ENCODE measurements around the gene PSMB7. TPM values are rescaled to one million over a fixed set of nuclear protein-coding genes. Genes with fewer than 3 reads are reported as not detected.
A peak's percentile ranks its signal among the peaks of the same experiment; 100 is the strongest.

Gene PSMB7
- total RNA-seq, 5 donors from 2014 or later (not counting 1 experiment from before 2014, with no cell fraction given) = 62.6 to 75.8 (median 68.6) TPM

- peaks cover 48 to 77% (median 67%) of the 10 kb centered on the region in 3 donors for H3K4me1 Mint-ChIP-seq
- Histone ChIP-seq H3K4me1 (ENCODE audit: control insufficient read depth in 1 of 2, extremely low read depth in 1 of 2, insufficient read depth in 2 of 2, low read length in 2 of 2) (no peaks in the 10 kb centered on the region), H3K27me3 (replicated peaks in 1 of 2; ENCODE audit: control insufficient read depth in 2 of 2, extremely low read depth in 1 of 2, insufficient read depth in 2 of 2, low read length in 1 of 2) (no peaks in the 10 kb centered on the region), H3K36me3 (ENCODE audit: control insufficient read depth in 2 of 2, extremely low read depth in 1 of 2, insufficient read depth in 1 of 2, low read length in 1 of 2) (peaks cover 3 to 18% of the 10 kb centered on the region in 2 donors), H3K27ac (ENCODE audit: low read length) (no peak overlapping the region), H3K4me3 (ENCODE audit: control insufficient read depth in 1 of 2, extremely low read depth in 1 of 2, low read length in 1 of 2) (no peak overlapping the region), H3K9me3 (no peaks in the 10 kb centered on the region)
- H3K4me3 Mint-ChIP-seq = no peak overlapping the region
- peaks cover 0 to under 1% (median 0%) of the 10 kb centered on the region in 3 donors for H3K9me3 Mint-ChIP-seq
- 100% methylated on average over 1 of the region's 3 CpGs for WGBS (ENCODE audit: insufficient coverage)
- DNase-seq (no peak), ATAC-seq (replicated peaks in 1 of 4) (no peak)
- H3K27ac Mint-ChIP-seq = peak overlapping the region in 1 of 2 donors; percentile 1
- POLR2A ChIA-PET = no interaction called here
- H3K36me3 Mint-ChIP-seq = peaks cover 22% of the 10 kb centered on the region
- CTCF ChIA-PET = no interaction called here
- H3K27me3 Mint-ChIP-seq = no peaks in the 10 kb centered on the region
These were observed 46.5 kb downstream of the PSMB7 start for GRCh38 chr9:124368692-124369091.

DNA sequence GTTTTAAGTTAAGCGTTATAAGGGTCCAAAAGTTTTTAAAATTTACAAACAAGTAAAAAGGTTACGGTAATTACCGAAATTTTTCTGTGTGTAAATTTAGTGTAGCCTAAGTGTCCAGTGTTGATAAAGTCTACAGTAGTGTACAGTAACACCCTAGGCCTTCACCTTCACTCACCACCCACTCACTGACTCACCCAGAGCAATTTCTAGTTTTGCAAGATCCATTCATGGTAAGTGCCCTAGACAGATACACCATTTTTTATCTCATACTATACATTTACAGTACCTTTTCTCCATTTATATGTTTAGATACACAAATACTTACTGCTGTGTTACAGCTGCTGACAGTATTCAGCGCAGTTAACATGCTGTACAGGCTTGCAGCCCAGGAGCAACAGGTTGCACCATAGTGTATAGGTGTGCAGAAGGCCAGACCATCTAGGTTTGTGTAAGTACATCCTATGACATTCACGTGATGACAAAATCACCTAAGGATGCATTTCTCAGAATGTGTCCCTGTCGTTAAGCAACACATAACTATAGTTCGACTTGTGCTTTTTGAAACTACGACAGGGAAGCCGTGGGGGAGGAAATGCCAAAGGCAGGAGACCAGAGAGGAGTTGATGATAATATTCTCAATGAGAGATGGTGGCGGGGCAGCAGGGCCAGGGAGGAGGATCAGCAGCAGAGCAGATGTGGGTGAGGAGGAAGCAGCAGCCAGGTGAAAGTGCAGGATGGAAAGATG is 48.6 kb downstream of the PSMB7 start:
- Mint-ChIP-seq H3K9me3 (no peaks in the 10 kb centered on the region), H3K4me3 (no peak overlapping the region), H3K4me1 (peaks cover 47 to 75% (median 61%) of the 10 kb centered on the region in 3 donors), H3K27ac (no peak overlapping the region), H3K27me3 (no peaks in the 10 kb centered on the region), H3K36me3 (peaks cover 19% of the 10 kb centered on the region)
- Histone ChIP-seq H3K9me3 (no peaks in the 10 kb centered on the region), H3K27ac (ENCODE audit: low read length) (no peak overlapping the region), H3K4me3 (ENCODE audit: control insufficient read depth in 1 of 2, extremely low read depth in 1 of 2, low read length in 1 of 2) (no peak overlapping the region), H3K4me1 (ENCODE audit: control insufficient read depth in 1 of 2, extremely low read depth in 1 of 2, insufficient read depth in 2 of 2, low read length in 2 of 2) (no peaks in the 10 kb centered on the region), H3K36me3 (ENCODE audit: control insufficient read depth in 2 of 2, extremely low read depth in 1 of 2, insufficient read depth in 1 of 2, low read length in 1 of 2) (peaks cover 8 to 22% of the 10 kb centered on the region in 2 donors), H3K27me3 (replicated peaks in 1 of 2; ENCODE audit: control insufficient read depth in 2 of 2, extremely low read depth in 1 of 2, insufficient read depth in 2 of 2, low read length in 1 of 2) (no peaks in the 10 kb centered on the region)
- no peak for DNase-seq
- WGBS (ENCODE audit: insufficient coverage) = 96% methylated on average over 6 of the region's 10 CpGs
- POLR2A ChIA-PET = interaction anchor here in 1 of 2 donors (0.6 kb wide), 1 partner anchor 712 kb away, joined by 3 read pairs; no protein-coding TSS in a partner anchor
- ATAC-seq (replicated peaks in 1 of 4) = no peak
- CTCF ChIA-PET = no interaction called here

DNA sequence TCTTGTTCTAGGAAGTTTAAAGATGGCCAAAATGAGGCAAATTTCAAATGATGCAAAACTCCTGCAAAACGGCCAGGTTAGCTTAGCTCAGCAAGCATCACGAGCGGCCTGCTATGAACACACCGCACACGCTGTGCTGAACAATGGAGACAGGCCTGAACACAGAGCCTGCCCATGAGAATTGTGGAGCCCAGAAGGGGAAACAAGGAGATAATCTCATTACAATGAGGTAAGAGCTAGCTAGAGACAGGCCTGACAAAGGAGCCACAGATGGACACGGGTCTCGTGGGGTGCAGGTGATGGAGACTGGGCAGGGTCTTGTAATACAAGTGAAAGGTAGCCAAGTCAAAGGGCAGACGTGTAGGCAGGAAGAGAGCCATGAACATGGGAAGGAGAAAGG is 50.2 kb downstream of the PSMB7 start:
- POLR2A ChIA-PET = no interaction called here

DNA sequence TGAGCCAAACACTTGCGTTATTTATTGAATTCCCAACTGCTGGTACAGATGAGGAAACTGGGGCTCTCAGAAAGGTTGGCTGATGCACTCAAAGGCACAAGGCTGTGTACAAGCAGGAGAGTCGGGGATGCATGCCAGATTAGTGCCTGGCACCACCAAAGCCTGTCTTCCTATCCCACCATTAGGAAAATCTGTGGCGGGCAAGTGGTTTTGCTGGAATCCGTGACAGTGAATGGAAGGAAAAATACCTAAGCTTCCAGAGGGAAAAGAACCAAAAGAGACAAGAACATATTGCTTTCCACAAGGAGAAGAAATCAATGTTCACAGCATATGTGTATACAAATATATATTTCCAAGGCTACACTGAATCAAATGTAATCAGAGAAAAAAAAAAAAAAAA is 51.1 kb downstream of the PSMB7 start:
- Mint-ChIP-seq H3K27ac (no peak overlapping the region), H3K36me3 (peaks cover 19% of the 10 kb centered on the region), H3K9me3 (no peaks in the 10 kb centered on the region), H3K4me3 (no peak overlapping the region), H3K27me3 (no peaks in the 10 kb centered on the region), H3K4me1 (peaks cover 61 to 75% (median 69%) of the 10 kb centered on the region in 3 donors)
- no peaks in the 10 kb centered on the region for H3K9me3 ChIP-seq
- H3K4me1 ChIP-seq (ENCODE audit: control insufficient read depth in 1 of 2, extremely low read depth in 1 of 2, insufficient read depth in 2 of 2, low read length in 2 of 2) = peaks cover 0 to 7% of the 10 kb centered on the region in 2 experiments
- H3K4me3 ChIP-seq (ENCODE audit: control insufficient read depth in 1 of 2, extremely low read depth in 1 of 2, low read length in 1 of 2) = no peak overlapping the region
- H3K27ac ChIP-seq (ENCODE audit: low read length) = no peak overlapping the region
- ChIA-PET CTCF (no interaction called here), POLR2A (no interaction called here)
- H3K27me3 ChIP-seq (replicated peaks in 1 of 2; ENCODE audit: control insufficient read depth in 2 of 2, extremely low read depth in 1 of 2, insufficient read depth in 2 of 2, low read length in 1 of 2) = no peaks in the 10 kb centered on the region
- no peak for DNase-seq
- no CpG with 5 or more reads among the region's 4 CpGs for WGBS (ENCODE audit: insufficient coverage)
- no peak for ATAC-seq (replicated peaks in 1 of 4)
- H3K36me3 ChIP-seq (ENCODE audit: control insufficient read depth in 2 of 2, extremely low read depth in 1 of 2, insufficient read depth in 1 of 2, low read length in 1 of 2) = peaks cover 10 to 22% of the 10 kb centered on the region in 2 donors

More for the DNA sequence above, 50.2 kb downstream of the PSMB7 start:
- peaks cover 0 to 7% of the 10 kb centered on the region in 2 experiments for H3K4me1 ChIP-seq (ENCODE audit: control insufficient read depth in 1 of 2, extremely low read depth in 1 of 2, insufficient read depth in 2 of 2, low read length in 2 of 2)
- no peaks in the 10 kb centered on the region for H3K9me3 ChIP-seq
- DNase-seq (no peak), ATAC-seq (replicated peaks in 1 of 4) (no peak)
- H3K36me3 Mint-ChIP-seq = peaks cover 19% of the 10 kb centered on the region
- no peak overlapping the region for H3K27ac ChIP-seq (ENCODE audit: low read length)
- 93% methylated on average over 8 of the region's 8 CpGs for WGBS (ENCODE audit: insufficient coverage)
- H3K9me3 Mint-ChIP-seq = no peaks in the 10 kb centered on the region
- no peak overlapping the region for H3K4me3 Mint-ChIP-seq
- no peaks in the 10 kb centered on the region for H3K27me3 Mint-ChIP-seq
- H3K4me3 ChIP-seq (ENCODE audit: control insufficient read depth in 1 of 2, extremely low read depth in 1 of 2, low read length in 1 of 2) = no peak overlapping the region
- CTCF ChIA-PET = no interaction called here
- peaks cover 10 to 22% of the 10 kb centered on the region in 2 donors for H3K36me3 ChIP-seq (ENCODE audit: control insufficient read depth in 2 of 2, extremely low read depth in 1 of 2, insufficient read depth in 1 of 2, low read length in 1 of 2)
- H3K4me1 Mint-ChIP-seq = peaks cover 53 to 76% (median 67%) of the 10 kb centered on the region in 3 donors
- no peak overlapping the region for H3K27ac Mint-ChIP-seq
- no peaks in the 10 kb centered on the region for H3K27me3 ChIP-seq (replicated peaks in 1 of 2; ENCODE audit: control insufficient read depth in 2 of 2, extremely low read depth in 1 of 2, insufficient read depth in 2 of 2, low read length in 1 of 2)

- peak overlapping the region in 1 of 2 donors; percentile 1 for H3K27ac Mint-ChIP-seq
- POLR2A ChIA-PET = no interaction called here
These were observed 51.7 kb downstream of the PSMB7 start for GRCh38 chr9:124363326-124364096.

GRCh38 chr9:124361128-124361527 is 54.1 kb downstream of the PSMB7 start:
- Histone ChIP-seq H3K36me3 (ENCODE audit: control insufficient read depth in 2 of 2, extremely low read depth in 1 of 2, insufficient read depth in 1 of 2, low read length in 1 of 2) (peaks cover 8 to 19% of the 10 kb centered on the region in 2 donors), H3K4me3 (ENCODE audit: control insufficient read depth in 1 of 2, extremely low read depth in 1 of 2, low read length in 1 of 2) (no peak overlapping the region), H3K27me3 (replicated peaks in 1 of 2; ENCODE audit: control insufficient read depth in 2 of 2, extremely low read depth in 1 of 2, insufficient read depth in 2 of 2, low read length in 1 of 2) (no peaks in the 10 kb centered on the region), H3K4me1 (ENCODE audit: control insufficient read depth in 1 of 2, extremely low read depth in 1 of 2, insufficient read depth in 2 of 2, low read length in 2 of 2) (peaks cover 0 to 20% of the 10 kb centered on the region in 2 experiments), H3K9me3 (no peaks in the 10 kb centered on the region), H3K27ac (ENCODE audit: low read length) (no peak overlapping the region)
- Mint-ChIP-seq H3K27me3 (no peaks in the 10 kb centered on the region), H3K4me3 (no peak overlapping the region), H3K4me1 (peaks cover 65 to 78% (median 70%) of the 10 kb centered on the region in 3 donors), H3K27ac (no peak overlapping the region), H3K9me3 (no peaks in the 10 kb centered on the region), H3K36me3 (peaks cover 21% of the 10 kb centered on the region)
- no peak for DNase-seq
- ChIA-PET POLR2A (no interaction called here), CTCF (no interaction called here)
- no peak for ATAC-seq (replicated peaks in 1 of 4)
- WGBS (ENCODE audit: insufficient coverage) = 100% methylated on average over 2 of the region's 8 CpGs

More at GRCh38 chr9:124363326-124364096, 51.7 kb downstream of the PSMB7 start:
- Histone ChIP-seq H3K36me3 (ENCODE audit: control insufficient read depth in 2 of 2, extremely low read depth in 1 of 2, insufficient read depth in 1 of 2, low read length in 1 of 2) (peaks cover 10 to 22% of the 10 kb centered on the region in 2 donors), H3K27ac (ENCODE audit: low read length) (no peak overlapping the region), H3K4me1 (ENCODE audit: control insufficient read depth in 1 of 2, extremely low read depth in 1 of 2, insufficient read depth in 2 of 2, low read length in 2 of 2) (peaks cover 0 to 9% of the 10 kb centered on the region in 2 experiments), H3K9me3 (no peaks in the 10 kb centered on the region), H3K27me3 (replicated peaks in 1 of 2; ENCODE audit: control insufficient read depth in 2 of 2, extremely low read depth in 1 of 2, insufficient read depth in 2 of 2, low read length in 1 of 2) (no peaks in the 10 kb centered on the region), H3K4me3 (ENCODE audit: control insufficient read depth in 1 of 2, extremely low read depth in 1 of 2, low read length in 1 of 2) (no peak overlapping the region)
- Mint-ChIP-seq H3K9me3 (no peaks in the 10 kb centered on the region), H3K36me3 (peaks cover 19% of the 10 kb centered on the region), H3K4me1 (peaks cover 60 to 78% (median 68%) of the 10 kb centered on the region in 3 donors), H3K27me3 (no peaks in the 10 kb centered on the region), H3K4me3 (no peak overlapping the region)
- DNase-seq = no peak
- CTCF ChIA-PET = no interaction called here
- no peak for ATAC-seq (replicated peaks in 1 of 4)
- WGBS (ENCODE audit: insufficient coverage) = over 99% methylated on average over 15 of the region's 21 CpGs

All from T-cell (primary cell).